Measurements from ENCODE around the gene SESN3.

DNA sequence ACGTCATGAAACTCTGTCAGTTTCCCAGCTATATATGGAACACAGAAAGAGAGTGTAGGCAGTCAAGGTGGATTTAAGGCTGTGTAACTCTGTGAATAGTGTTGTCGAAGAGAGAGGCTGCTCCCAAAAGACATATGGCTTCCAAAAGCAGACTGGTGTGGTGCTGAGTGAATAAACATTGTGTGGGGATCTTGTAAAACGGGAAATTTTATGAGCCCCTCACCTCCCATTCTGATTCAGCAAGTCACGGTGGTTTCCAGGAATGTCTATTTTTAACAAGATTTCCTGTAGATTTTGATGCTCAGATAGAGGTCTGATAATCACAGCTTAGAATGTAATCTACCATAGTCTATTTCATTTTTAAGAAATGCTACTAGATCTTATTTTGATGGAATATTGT, 67.9 kb downstream of the SESN3 start:
- TF ChIP-seq, protein P1, sequence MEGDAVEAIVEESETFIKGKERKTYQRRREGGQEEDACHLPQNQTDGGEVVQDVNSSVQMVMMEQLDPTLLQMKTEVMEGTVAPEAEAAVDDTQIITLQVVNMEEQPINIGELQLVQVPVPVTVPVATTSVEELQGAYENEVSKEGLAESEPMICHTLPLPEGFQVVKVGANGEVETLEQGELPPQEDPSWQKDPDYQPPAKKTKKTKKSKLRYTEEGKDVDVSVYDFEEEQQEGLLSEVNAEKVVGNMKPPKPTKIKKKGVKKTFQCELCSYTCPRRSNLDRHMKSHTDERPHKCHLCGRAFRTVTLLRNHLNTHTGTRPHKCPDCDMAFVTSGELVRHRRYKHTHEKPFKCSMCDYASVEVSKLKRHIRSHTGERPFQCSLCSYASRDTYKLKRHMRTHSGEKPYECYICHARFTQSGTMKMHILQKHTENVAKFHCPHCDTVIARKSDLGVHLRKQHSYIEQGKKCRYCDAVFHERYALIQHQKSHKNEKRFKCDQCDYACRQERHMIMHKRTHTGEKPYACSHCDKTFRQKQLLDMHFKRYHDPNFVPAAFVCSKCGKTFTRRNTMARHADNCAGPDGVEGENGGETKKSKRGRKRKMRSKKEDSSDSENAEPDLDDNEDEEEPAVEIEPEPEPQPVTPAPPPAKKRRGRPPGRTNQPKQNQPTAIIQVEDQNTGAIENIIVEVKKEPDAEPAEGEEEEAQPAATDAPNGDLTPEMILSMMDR (IDR thresholded peaks at IDR 0.05; ENCODE audit: borderline replicate concordance, extremely low read depth, low read length, poor library complexity, severe bottlenecking), result no peak
- TF ChIP-seq EZH2 (IDR thresholded peaks at IDR 0.05; ENCODE audit: borderline replicate concordance, low read depth, low read length, severe bottlenecking), result no peak
